ENCODE data around the gene TSPAN11. TPM values are rescaled to one million over a fixed set of nuclear protein-coding genes. Genes with fewer than 3 reads are reported as not detected.

The TSPAN11 gene
- total RNA-seq, 1 experiment from 2014 or later = not detected

GRCh38 chr12:30990316-30990715 is 63.8 kb downstream of the TSPAN11 start:
- H3K27me3 ChIP-seq (ENCODE audit: control insufficient read depth, insufficient read depth, low read length) = no peaks in the 10 kb centered on the region
- TF ChIP-seq POLR2AphosphoS5 (IDR thresholded peaks at IDR 0.05; ENCODE audit: low read depth, low read length) (no peak), CTCF (IDR thresholded peaks at IDR 0.05) (no peak), TCF7L2 (IDR thresholded peaks at IDR 0.05; ENCODE audit: low read depth, low read length) (no peak), REST (IDR thresholded peaks at IDR 0.05; ENCODE audit: insufficient read depth in 1 of 2, low read depth in 2 of 2, low read length in 1 of 2) (no peak), SIN3A (IDR thresholded peaks at IDR 0.05; ENCODE audit: borderline replicate concordance, insufficient read depth, low read depth, low read length) (no peak)
- CTCF ChIA-PET = no interaction called here
- in situ Hi-C loops (cut with HindIII; ENCODE audit: low pct_unique_long_range_greater_than_20kb, low sequenced_read_pairs) (no loop called here), intact Hi-C loops (cut with micrococcal nuclease; ENCODE audit: unreplicated experiment) (no loop called here)
- ATAC-seq = no peak
- no peak overlapping the region for H3K27ac ChIP-seq (ENCODE audit: low read length)
- no peak overlapping the region for H3K4me3 ChIP-seq (ENCODE audit: low read depth in 2 of 2, low read length in 2 of 2)
- DNase-seq (ENCODE audit: low read depth, low spot score) = no peak
- no peaks in the 10 kb centered on the region for H3K36me3 ChIP-seq (ENCODE audit: control insufficient read depth, insufficient read depth, low read length)
- H3K9me3 ChIP-seq (ENCODE audit: control insufficient read depth, insufficient read depth, low read depth, low read length) = no peaks in the 10 kb centered on the region
- H3K4me1 ChIP-seq (ENCODE audit: control insufficient read depth, insufficient read depth, low read length) = no peaks in the 10 kb centered on the region
- no TSS peak for BruUV-seq (replicated peaks)
- POLR2A ChIA-PET = no interaction called here

GRCh38 chr12:30990776-30991175 is 64.2 kb downstream of the TSPAN11 start:
- H3K4me1 ChIP-seq (ENCODE audit: control insufficient read depth, insufficient read depth, low read length) = no peaks in the 10 kb centered on the region
- intact Hi-C loops (cut with micrococcal nuclease; ENCODE audit: unreplicated experiment) = no loop called here
- in situ Hi-C loops (cut with HindIII; ENCODE audit: low pct_unique_long_range_greater_than_20kb, low sequenced_read_pairs) = no loop called here
- POLR2A ChIA-PET = no interaction called here
- DNase-seq (ENCODE audit: low read depth, low spot score) (no peak), ATAC-seq (no peak)
- H3K27me3 ChIP-seq (ENCODE audit: control insufficient read depth, insufficient read depth, low read length) = no peaks in the 10 kb centered on the region
- no peaks in the 10 kb centered on the region for H3K36me3 ChIP-seq (ENCODE audit: control insufficient read depth, insufficient read depth, low read length)
- no peak overlapping the region for H3K27ac ChIP-seq (ENCODE audit: low read length)
- TF ChIP-seq TCF7L2 (IDR thresholded peaks at IDR 0.05; ENCODE audit: low read depth, low read length) = no peak
- no peak for TF ChIP-seq CTCF (IDR thresholded peaks at IDR 0.05)
- TF ChIP-seq SIN3A (IDR thresholded peaks at IDR 0.05; ENCODE audit: borderline replicate concordance, insufficient read depth, low read depth, low read length) = no peak
- no peak for TF ChIP-seq REST (IDR thresholded peaks at IDR 0.05; ENCODE audit: insufficient read depth in 1 of 2, low read depth in 2 of 2, low read length in 1 of 2)
- no peak for TF ChIP-seq POLR2AphosphoS5 (IDR thresholded peaks at IDR 0.05; ENCODE audit: low read depth, low read length)
- CTCF ChIA-PET = interaction anchor here (0.6 kb wide), 1 partner anchor 143 kb away, joined by 3 read pairs; no protein-coding TSS in a partner anchor
- H3K4me3 ChIP-seq (ENCODE audit: low read depth in 2 of 2, low read length in 2 of 2) = no peak overlapping the region
- H3K9me3 ChIP-seq (ENCODE audit: control insufficient read depth, insufficient read depth, low read depth, low read length) = no peaks in the 10 kb centered on the region
- BruUV-seq (replicated peaks) = no TSS peak
